Activated CD8-positive, alpha-beta memory T cell treated with anti-CD3 and anti-CD28 coated beads, Interleukin-2, amount 50 U/mL, for 4 hours (primary cell): Measurements from ENCODE around the gene CHURC1.

ENCODE experiments used
- DNase-seq: peaks from one replicate; pipeline ENCODE4 v3.0.0-alpha.2; 2020

Gene CHURC1

DNA sequence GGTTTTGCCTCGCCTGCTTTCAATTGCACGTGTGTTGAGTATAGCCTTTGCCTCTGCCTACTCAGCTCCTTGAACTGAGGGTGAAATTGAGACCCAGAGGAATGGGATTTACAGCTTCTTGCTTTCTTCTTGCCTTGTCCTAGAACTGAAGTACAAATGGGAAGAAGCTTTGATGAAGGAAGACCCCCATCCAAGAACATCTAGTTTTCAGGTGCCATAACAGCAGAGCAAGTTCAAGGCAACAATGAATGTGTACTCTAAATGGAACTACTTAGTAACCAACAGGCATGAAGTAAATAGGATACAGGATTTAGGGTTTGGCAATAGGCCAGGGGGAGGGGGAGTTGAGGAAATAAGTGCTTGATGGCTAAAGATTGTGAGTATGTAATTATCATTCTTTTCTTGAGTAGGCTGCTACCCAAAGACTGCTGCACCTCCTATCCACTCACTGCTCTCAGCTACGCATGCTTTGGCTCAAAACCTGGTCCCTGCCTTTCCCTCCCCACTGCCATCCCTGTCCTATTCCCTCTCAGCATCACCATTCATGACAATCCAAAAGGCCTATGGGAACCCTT lies 26.2 kb downstream of the CHURC1 start:
- no peak for DNase-seq

DNA sequence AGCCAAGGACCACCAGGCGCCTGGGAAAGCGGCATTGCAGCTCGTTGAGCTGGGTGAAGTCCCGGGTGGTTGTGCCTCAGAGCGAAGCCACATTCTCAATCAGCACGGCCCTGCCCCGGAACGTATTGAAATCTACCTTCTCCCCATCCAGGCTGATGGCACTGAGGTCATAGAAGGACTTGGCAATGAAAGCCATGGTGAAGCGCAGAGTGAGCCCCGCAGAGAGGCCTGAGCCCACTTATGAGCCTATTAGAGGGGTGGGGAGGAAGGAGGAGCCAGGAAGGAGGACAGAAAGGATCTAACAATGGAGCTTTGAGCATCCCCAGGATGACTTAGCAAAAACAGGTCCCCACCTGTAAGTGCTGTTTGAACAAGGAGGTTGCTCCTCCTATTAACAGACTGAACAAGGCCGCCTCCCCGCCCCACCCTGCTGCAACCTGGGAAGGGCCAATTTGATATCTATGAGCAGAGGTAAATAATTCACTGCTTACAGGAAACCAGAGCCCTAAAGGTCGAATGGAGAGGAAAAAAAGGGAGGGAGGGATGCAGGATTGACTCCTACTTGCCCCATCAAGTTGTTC lies 28.4 kb downstream of the CHURC1 start, which contains the start of gene GPX2:
Gene GPX2, minus strand, starts transcription at position 215 of the 581 bp plus-strand sequence. Its CDS starts 19 bp downstream, at position 196.
- DNase-seq = no peak

DNA sequence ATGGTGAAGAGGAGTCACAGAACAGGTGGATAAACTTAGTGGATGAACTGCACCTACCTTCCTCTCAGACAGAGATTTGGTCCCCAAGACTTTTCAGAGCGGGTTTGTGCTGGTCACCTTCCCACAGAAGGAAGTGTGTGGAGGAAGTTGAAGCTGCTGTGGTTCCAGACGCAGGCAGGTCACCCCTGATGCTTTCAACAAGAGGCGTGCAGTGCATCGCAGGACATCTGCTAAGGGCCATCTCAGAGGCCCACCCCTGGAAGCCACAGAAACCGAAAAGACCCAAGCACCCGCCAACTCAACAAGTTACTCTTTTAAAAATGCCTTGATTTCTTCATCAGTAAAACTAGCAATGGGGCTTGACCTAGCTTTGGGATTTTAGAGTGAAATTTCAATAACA lies 29.3 kb downstream of the CHURC1 start:
- no peak for DNase-seq

DNA sequence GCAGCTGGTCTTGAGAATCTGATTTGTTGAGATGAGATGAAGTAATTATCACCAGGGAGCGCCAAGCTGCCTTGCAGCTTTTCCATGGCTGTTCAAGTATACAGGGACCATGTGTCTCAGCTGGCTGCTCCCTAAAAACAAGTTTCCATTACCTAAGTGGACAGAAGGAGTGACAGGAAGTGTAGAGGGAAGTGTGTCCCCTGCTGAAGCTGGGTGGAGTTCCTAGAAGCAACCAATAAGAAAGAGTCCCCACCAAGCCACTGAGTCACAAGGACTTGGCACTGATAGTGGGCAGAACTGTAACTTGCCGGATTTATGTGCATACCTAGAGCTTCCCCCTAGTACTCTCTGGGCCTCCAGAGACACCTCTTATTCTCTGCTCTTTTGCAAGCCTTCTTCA lies 29.8 kb downstream of the CHURC1 start:
- DNase-seq = no peak

DNA sequence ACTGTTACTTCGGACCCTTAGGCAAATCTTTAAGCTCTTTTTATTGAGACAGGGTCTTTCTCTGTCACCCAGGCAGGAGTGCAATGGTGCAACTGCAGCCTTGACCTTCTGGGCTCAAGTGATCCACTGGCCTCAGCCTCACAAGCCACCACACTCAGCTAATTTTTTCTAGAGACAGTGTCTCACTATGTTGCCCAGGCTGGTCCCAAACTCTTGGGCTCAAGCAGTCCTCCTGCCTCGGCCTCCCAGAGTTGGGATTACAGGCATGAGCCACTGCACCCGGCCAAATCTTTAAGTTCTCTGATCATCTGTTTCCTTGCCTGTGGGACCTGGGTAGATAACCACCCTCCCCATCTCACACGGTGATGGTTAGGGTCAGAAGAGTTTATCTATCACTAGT lies 30.6 kb downstream of the CHURC1 start:
- DNase-seq = no peak

DNA sequence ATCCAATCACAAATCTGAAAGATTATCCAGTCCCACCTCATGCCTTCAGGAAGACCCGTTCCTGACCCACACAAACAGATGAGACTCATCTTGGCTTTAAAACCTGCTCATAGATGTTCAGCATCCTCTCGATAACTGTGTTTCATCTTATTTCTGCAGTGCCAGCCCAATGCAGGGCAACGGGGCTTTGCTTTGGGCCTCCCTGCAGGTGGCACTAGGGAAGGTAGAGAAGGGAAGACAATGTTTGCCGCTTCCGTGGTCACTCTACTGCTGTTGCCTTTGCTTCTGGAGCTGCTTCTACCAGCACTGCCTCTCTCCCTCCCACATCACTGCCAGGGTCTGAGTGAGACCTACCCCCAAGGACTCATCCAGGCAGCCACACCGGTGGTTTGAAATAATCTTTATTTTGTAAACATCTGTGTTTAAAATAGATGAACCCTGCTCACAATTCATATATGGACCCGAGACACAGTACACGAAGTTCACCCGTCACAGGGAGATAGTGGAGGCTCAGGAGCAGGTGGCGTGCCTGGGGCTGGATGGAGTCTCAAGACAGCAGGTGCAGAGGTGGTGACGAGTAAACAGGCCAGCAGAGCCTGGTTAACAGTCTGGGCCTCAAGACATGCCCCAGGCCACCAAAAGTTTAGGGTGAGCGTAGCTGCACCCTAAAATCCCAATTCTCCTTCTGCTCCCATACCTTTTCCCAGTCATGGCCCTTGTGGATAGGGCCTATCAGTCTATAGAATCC lies 31.4 kb downstream of the CHURC1 start:
- no peak for DNase-seq

DNA sequence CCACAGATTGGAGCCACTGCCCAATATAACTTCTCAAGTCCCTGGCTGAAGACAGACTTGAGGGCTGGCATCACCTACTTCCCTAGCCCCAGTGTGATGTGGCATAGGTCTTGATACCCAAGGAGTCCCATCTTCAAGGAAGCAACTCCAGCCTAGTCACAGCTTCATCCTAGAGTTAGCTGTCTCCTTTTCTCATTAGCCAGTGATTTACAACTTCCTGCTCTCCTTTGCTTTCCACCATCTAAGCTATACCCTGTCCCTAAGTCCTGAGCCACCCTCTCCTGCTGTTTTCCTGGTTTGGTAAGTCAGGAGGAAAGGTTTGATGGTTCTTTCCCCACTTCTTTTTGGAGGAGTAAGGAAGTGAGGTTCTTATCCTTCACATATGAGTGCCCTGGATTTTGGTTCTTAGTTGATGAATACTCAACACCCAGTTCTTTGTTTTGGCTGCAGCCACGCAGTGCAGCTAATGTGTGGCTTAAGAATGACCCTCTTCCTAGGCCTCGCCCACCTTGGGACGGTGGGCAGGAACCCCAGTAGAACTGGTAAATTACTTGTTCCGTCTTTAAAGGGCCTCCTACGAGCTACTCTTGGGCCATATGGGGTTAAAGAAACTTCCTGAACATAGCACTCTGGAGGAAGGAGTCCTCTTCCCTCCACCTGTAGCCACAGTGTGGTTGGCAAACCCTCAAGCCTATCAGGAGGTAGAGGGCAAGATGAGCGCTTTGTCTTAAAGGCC lies 32.2 kb downstream of the CHURC1 start:
- no peak for DNase-seq

DNA sequence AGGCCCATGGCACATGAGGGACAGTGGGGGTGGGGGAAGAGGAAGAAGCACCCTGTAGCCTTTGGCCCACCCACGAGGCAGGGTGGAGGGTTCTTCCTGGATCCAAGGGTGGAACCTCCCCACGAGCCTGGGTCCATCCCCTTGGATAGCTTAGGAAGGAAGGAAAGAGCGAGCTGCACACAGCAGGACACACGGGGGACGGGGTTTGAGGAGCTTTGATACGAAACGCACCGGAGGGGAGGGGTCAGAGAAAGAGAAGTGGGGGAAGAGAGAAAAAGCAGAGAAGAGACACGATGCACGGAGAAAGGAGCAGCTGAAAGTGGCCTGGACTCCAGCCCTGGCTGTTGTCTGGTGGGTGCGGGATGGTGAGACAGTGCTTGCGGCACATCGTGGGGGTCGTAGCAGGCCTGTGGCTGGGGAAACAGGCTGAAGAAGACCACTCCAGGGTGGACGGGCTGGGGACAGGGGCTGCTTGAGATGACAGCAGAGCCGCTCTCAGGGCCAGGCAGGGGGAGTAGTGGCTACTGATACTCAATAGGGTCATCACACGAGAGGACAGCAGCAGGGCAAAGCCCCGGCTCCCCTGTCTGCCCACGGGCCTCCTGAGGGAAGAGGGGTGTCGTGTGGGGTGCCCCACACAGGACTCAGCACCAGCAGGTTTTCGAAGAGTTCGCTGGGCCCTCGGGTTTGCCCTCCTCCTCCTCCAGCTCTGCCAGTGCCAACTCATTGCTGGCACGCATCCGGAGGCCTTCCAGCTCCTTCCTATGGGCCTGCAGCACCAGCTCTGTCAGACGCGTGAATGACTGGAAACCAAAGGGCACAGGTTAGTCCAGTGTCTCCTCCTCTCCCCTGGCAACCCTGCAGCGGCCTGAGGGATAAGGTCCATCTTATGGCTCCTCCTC lies 33.7 kb downstream of the CHURC1 start:
- DNase-seq = no peak

DNA sequence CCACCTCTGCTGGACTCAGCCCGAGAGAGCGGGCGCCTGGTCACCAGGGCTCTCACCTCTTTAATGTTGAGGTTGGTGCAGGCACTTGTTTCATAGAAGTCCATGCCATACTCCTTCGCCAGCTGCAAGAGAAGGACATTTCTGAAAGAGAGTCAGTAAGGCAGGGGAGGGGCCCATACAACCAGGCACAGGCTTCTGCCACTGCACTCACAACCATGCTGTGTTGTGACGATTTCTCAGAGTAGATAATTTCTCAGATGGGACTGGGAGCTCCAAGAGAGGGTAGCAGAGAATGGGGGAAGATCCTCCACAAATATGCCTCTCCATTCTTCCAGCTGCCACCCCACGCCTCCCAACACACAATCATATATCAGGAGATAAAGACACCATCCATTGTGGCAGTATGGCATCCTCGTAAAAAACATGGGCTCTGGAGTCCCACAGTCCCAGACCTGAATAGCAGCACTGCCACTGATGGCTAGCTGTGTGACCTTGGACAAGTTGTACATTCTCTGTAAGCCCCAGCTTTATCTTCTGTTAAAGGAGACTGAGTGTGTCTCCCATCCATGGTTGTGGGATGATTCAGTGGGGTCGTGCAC lies 34.5 kb downstream of the CHURC1 start:
- no peak for DNase-seq

DNA sequence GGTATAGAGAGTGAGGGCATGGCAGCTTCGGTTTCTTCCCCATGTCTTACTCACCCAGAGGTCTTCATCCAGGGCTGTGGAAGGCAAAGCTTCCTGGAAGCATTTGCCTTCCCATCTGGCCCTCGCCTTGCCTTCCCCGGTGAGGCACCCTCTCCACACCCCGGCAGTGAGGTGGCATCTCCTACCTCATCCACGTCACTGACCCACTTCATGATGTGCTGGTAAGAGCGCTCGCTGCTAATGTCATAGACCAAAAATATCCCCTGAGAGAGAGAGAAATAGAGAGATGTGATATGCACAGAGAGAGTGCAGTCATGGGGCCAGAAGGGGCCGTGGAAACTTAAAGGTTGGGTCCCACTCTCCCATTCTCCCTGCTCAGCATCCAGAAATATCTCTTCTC lies 36.6 kb downstream of the CHURC1 start:
- DNase-seq = no peak

DNA sequence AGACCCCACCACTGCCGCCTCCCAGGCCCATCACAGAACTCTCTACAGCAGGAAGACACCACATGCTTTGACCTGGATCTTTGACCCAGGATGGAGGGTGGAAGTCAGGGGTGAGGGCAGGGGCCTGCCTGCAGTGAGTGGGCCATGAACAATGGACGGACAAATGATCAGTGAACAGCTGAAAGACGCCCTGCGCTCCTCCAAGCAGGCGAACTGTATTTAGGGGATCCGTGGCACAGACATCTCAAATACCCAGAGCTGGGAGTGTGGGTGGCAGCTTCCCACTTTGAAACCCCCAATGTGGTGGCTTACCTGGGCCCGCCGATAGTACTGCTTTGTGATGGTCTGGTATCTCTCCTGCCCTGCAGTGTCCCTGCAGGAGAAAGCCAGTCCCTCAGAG lies 37.0 kb downstream of the CHURC1 start:
- no peak for DNase-seq

DNA sequence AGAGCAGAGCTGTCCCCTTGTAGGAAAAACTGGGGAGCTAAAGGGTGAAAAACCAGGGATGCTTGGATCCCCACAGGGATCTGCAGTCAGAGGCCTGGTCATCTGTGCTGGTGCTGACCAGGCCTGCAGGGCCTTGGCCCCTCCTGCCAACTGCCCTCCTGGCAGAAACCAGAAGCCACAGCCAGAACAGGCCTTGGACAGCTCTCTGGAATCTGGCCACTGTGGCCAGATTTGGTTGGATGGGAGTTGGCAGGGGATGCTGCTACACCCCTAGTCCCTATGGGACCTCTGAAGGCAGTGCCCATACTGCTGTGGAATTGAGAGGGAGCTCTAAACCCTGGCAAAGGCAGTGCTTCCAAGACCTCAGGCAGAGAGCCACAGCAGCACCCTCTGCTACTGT lies 37.5 kb downstream of the CHURC1 start:
- DNase-seq = no peak

DNA sequence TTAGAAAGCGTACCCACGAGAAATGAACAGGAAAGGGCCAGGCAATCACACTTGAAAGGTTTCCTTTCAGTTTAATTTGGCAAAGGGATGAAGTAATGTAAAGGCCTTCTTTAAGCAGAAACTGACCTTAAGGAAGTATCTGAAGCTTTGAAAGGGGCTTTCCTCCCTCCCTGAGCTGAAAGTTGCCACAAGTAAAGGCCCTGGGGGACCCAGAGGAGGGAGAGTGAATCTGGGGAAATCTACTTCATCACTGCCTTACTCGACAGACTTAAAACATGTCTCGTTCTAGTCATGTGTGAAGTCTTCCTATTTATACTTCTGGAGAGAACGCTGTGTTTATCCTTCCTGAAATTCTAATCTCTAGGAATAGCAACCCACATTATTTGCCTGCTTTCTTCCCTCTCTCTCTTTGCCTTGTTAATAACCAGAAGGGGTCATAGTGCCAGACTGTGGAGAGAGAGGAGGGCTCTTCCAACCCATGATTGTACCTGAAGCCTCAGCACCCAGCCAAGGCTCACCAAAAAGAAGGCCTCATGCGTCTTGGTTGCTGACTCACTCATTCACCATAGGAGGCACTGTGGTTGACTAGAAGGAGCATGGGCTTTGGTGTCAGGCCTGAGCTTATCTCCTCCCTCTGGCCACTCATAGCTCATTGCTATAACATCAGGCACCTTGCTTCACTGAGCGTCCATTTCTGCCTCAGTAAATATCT lies 38.5 kb downstream of the CHURC1 start:
- DNase-seq = no peak

DNA sequence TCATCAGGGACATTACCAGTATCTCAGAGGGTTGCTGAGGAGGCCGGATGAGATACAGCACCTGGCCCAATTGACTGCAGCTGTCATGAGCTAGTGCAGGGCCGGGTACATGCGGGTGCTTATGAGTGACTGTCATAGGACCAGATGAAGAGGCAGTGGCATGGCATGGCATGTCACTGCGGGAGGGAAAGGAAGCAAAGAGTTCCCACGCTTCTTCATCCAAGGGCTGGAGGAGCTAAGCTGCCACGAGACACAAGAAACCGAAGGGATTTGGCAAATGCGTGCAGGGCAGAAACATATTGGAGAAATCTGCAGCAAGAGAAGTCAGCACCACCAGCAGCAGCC lies 39.0 kb downstream of the CHURC1 start:
- no peak for DNase-seq

DNA sequence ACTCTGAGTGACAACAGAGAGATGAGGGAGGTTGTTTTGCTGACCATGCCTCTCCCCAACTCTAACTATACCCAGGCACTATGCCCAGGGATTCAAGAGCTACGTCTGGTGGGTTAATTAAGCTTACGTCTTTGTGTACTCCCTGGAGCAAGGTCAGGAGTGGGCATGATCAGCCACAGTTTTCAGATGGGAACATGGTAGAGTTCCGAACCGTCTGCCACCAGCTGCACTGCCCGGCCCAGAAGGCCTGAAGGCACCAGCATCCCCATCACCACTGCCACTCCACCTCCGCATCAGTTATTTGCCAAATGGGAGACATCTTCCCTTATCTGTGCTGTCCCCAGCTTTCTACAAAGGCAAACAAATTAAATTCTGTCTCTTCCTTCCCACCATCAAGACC lies 39.4 kb downstream of the CHURC1 start:
- no peak for DNase-seq

DNA sequence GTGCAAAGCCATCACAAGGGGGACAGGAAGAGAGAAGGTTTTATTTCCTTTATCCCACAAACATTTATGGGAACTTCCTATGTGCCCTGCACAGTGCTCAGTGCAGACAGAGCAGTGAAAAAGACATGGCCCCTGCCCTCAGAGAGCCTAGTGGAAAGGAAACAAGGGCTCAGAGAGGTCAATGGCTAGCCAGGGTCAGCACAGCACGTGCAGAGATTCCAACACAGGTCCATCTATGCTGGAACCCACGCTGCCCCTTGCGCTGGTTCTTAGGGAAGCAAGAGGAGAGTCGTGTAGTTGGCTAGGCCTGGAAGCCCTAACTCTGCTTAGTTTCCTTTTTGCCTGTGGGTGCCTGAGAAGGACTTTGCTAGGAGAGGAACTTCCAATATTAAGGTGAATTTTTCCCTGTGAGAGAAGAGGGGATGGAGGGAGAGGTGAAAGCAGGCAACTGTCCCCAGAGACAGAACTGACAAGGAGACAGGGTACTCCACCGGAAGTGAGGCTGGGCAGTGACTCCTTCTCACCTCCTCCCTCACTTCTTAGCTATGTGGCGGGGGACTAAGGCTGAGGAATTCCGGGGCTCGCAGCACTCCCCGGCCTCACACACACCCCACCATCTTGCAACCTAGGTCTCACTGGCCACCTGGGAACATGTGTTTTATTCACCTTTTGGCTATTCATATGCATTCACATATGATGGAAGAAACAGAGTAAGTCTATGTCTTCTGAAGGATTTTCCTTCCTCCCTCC lies 40.4 kb downstream of the CHURC1 start:
- no peak for DNase-seq

DNA sequence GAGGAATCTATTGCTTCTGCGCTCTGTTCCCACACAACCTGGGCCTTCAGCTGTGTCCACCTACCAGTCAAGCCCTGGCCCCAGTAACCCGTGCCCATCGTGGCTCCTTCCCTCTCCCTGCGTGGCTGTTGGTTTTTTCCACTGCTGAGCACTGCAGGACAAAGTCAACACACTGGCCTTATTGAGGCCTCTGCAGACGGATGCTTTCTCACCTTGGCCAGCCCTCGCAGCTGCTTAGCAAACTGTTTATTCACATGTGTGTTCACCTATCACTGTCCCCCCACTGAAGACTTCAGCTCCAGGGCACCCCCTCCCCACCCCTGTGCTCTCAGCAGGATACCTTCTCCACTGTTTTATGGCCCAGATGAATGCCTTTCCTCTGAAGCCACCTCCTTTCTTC lies 41.0 kb downstream of the CHURC1 start:
- DNase-seq = no peak

DNA sequence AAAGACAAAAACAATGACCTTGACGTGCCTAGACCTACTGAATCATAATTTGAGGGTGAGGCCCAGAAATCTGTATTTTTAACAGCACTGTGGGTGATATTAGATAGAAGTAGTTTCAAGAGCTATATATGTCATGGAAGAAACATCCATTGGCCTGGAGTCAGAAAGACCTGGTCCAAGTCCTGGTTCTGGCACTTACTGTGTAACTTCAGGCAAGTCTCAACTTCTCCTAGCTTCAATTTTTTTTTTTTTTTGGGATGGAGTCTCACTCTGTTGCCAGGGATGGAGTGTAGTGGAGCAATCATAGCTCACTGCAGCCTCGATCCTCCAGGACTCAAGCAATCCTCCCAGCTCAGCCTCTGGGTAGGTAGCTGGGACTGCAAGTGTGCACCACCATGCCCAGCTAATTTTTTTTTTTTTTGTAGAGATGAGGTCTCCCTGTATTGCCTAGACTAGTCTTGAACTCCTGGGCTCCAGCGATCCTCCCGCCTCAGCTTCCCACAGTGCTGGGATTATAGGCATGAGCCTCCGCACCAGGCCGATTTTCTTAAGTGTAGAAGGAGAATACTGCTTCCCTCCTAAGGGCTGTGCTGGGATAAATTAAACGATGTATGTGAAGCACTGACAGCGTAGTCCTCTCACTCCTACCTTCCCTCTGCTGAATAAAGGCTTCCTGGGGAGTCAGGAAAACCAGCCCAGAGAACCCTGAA lies 42.6 kb downstream of the CHURC1 start:
- no peak for DNase-seq

DNA sequence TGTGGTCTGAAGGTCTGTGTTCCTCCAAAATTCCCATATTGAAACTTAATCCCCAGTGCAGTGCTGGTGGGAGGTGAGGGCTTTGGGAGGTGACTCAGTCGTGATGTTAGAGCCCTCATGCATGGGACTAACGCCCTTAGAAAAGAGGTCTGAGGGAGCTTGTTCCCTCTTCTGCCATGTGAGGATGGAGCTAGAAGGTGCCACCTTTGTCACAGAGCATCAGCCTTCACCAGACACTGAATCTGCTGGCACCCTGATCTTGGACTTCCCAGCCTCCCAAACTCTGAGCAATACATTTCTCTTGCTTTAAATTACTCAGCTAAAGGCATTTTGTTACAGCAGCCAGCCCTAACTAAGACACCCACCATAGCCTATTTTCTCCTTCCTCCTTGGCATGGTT lies 43.9 kb downstream of the CHURC1 start:
- no peak for DNase-seq

DNA sequence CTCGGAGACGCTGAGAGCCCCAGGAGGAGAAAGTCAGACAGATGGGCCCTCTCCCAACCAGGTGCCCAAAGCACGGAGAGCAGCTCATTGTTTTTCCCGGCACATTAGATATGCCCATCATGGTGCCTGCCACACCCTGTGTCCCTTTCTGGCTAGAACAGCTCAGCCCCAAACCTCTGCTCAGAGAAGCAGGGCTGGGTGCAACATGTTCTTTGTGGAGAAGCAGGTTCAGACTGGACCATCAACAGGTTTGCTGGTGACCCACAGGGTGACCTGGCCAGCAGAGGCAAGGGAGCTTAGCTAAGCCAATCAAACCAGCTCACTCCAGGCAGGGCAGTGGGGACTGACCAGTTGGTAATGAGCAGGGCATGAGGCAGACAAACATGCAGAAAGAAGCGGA lies 44.5 kb downstream of the CHURC1 start:
- DNase-seq = no peak
